GM23338 (cell line): ENCODE results near the gene PCNT. TPM values are rescaled to one million over a fixed set of nuclear protein-coding genes. Genes with fewer than 3 reads are reported as not detected.

Experiments
- ATAC-seq: fragments of 200-7000 bp; cut with Tn5 transposase; 3 replicates; pipeline ENCODE4 v1.9.1; 2020
- DNase-seq: peaks from one replicate; pipeline ENCODE4 v3.0.0-alpha.2; 2015; ENCODE audit warnings: low spot score
- H2AFZ ChIP-seq: fragments of 200-600 bp; sonication (generic); 2 replicates; pipeline ENCODE4 v1.8.0; 2016; ENCODE audit warnings: antibody characterized with exemption, mild to moderate bottlenecking, moderate library complexity
- H3F3A ChIP-seq: fragments of 200-600 bp; sonication (generic); replicated peaks from 2 replicates; pipeline ENCODE4 v1.8.0; 2017; ENCODE audit warnings: antibody characterized with exemption, mixed run types, low read depth
- H3K27ac ChIP-seq: fragments of 200-600 bp; sonication (generic); 2 replicates; pipeline ENCODE4 v1.6.1; 2016; ENCODE audit warnings: low read depth
- H3K27me3 ChIP-seq: fragments of 200-600 bp; sonication (generic); 2 replicates; pipeline ENCODE4 v1.8.0; 2016; ENCODE audit warnings: mild to moderate bottlenecking, mixed run types, moderate library complexity; ENCODE audit not compliant: insufficient read depth
- H3K36me3 ChIP-seq: fragments of 200-600 bp; sonication (generic); 2 replicates; pipeline ENCODE4 v1.8.0; 2016; ENCODE audit warnings: mild to moderate bottlenecking; ENCODE audit not compliant: insufficient read depth
- H3K4me1 ChIP-seq: fragments of 200-600 bp; sonication (generic); 2 replicates; pipeline ENCODE4 v1.8.0; 2016; ENCODE audit warnings: mild to moderate bottlenecking, moderate library complexity; ENCODE audit not compliant: insufficient read depth
- H3K4me2 ChIP-seq: fragments of 200-600 bp; sonication (generic); 2 replicates; pipeline ENCODE4 v1.7.1; 2017; ENCODE audit warnings: mixed run types
- H3K4me3 ChIP-seq: fragments of 200-600 bp; sonication (generic); 2 replicates; pipeline ENCODE4 v1.6.1; 2016; ENCODE audit warnings: mixed run types
- H3K79me2 ChIP-seq: fragments of 200-600 bp; sonication (generic); replicated peaks from 2 replicates; pipeline ENCODE4 v1.8.0; 2017; ENCODE audit warnings: mild to moderate bottlenecking; ENCODE audit not compliant: insufficient read depth
- H3K9me2 ChIP-seq: fragments of 200-600 bp; sonication (generic); 2 replicates; pipeline ENCODE4 v1.8.0; 2017; ENCODE audit not compliant: insufficient read depth
- H4K20me1 ChIP-seq: fragments of 200-600 bp; sonication (generic); replicated peaks from 2 replicates; pipeline ENCODE4 v1.8.0; 2017; ENCODE audit warnings: mild to moderate bottlenecking; ENCODE audit not compliant: insufficient read depth
- H3K27ac Mint-ChIP-seq: 2 replicates; pipeline ENCODE4 v1.8.0; 2020; ENCODE audit warnings: inconsistent platforms, mild to moderate bottlenecking, moderate library complexity, mixed read lengths
- H3K27me3 Mint-ChIP-seq: 3 replicates; pipeline ENCODE4 v1.8.0; 2022; ENCODE audit warnings: low read depth, mild to moderate bottlenecking, moderate library complexity, mixed read lengths, inconsistent platforms; ENCODE audit not compliant: insufficient read depth, poor library complexity
- H3K36me3 Mint-ChIP-seq: 3 replicates; pipeline ENCODE4 v1.8.0; 2021; ENCODE audit warnings: low read depth, mild to moderate bottlenecking, inconsistent platforms, moderate library complexity, mixed read lengths
- H3K4me1 Mint-ChIP-seq: 3 replicates; pipeline ENCODE4 v1.8.0; 2020; ENCODE audit warnings: mild to moderate bottlenecking, inconsistent platforms, mixed read lengths
- H3K4me3 Mint-ChIP-seq: 3 replicates; pipeline ENCODE4 v1.8.0; 2021; ENCODE audit warnings: moderate library complexity, mild to moderate bottlenecking, inconsistent platforms, mixed read lengths
- H3K9me3 Mint-ChIP-seq: 3 replicates; pipeline ENCODE4 v1.8.0; 2020; ENCODE audit warnings: moderate library complexity, mild to moderate bottlenecking, inconsistent platforms, mixed read lengths
- EZH2 ChIP-seq: fragments of 200-600 bp; sonication (generic); IDR thresholded peaks from one replicate; pipeline ENCODE4 v1.8.0; 2017; ENCODE audit warnings: antibody characterized with exemption, mild to moderate bottlenecking, low read depth; ENCODE audit not compliant: unreplicated experiment
- EZH2phosphoT487 ChIP-seq: fragments of 200-600 bp; sonication (generic); IDR thresholded peaks from one replicate; pipeline ENCODE4 v1.8.1; 2018; ENCODE audit warnings: antibody characterized with exemption; ENCODE audit not compliant: unreplicated experiment
- JUNB ChIP-seq: IDR thresholded peaks from one replicate; pipeline ENCODE4 v1.6.1; 2016; ENCODE audit warnings: antibody characterized with exemption; ENCODE audit not compliant: unreplicated experiment
- NANOG ChIP-seq: IDR thresholded peaks from 2 replicates; pipeline ENCODE4 v1.6.1; 2016; ENCODE audit warnings: antibody characterized with exemption, borderline replicate concordance
- POLR2AphosphoS5 ChIP-seq: IDR thresholded peaks from 2 replicates; pipeline ENCODE4 v1.6.1; 2016; ENCODE audit warnings: antibody characterized with exemption, low read depth
- STAT1 ChIP-seq: IDR thresholded peaks from one replicate; pipeline ENCODE4 v1.6.1; 2016; ENCODE audit warnings: antibody characterized with exemption; ENCODE audit not compliant: unreplicated experiment
- ZNF114 ChIP-seq: fragments of 250-450 bp; sonication (Bioruptor Pico); IDR thresholded peaks from 2 replicates; pipeline ENCODE4 v1.5.0; 2020; ENCODE audit warnings: mild to moderate bottlenecking, moderate library complexity
- ZNF331 ChIP-seq: fragments of 250-450 bp; sonication (Bioruptor Pico); IDR thresholded peaks from 2 replicates; pipeline ENCODE4 v1.5.0; 2020; ENCODE audit warnings: low read depth, mild to moderate bottlenecking, moderate library complexity
- polyA plus RNA-seq: library from polyadenylated mRNA; unstranded; fragments of >200 nt; fragmentation: Nextera tagmentation; extraction: Ambion mirVana; gene quantifications from 2 replicates; pipeline ENCODE4 v1.2.1, GENCODE V29; 2016
- total RNA-seq: library from RNA; depleted of rRNA; stranded (reverse); fragments of >200 nt; shearing (Covaris generic); gene quantifications from 2 replicates; pipeline ENCODE4 v1.2.3, GENCODE V29; 2014
- TF ChIP-seq, protein P1 (sequence below), 2 experiments: fragments of 200-600 bp in 1 of 2; sonication (generic) in 1 of 2; conservative IDR thresholded peaks; 2 replicates each; pipeline versions ENCODE4 v1.5.1 to v1.6.1; 2016 to 2017; ENCODE audit warnings: antibody characterized with exemption in 2 of 2, low read depth in 2 of 2, mild to moderate bottlenecking in 2 of 2, moderate library complexity in 1 of 2
- TF ChIP-seq, protein P2 (sequence below): IDR thresholded peaks from 2 replicates; pipeline ENCODE4 v1.6.1; 2016; ENCODE audit warnings: antibody characterized with exemption
- TF ChIP-seq, protein P3 (sequence below): fragments of 250-450 bp; sonication (Bioruptor Pico); IDR thresholded peaks from 2 replicates; pipeline ENCODE4 v1.5.0; 2020; ENCODE audit warnings: mild to moderate bottlenecking, moderate library complexity

PCNT gene
- total and polyA plus RNA-seq, 2 experiments from 2014 or later: 39.6 to 46.1 TPM

DNA sequence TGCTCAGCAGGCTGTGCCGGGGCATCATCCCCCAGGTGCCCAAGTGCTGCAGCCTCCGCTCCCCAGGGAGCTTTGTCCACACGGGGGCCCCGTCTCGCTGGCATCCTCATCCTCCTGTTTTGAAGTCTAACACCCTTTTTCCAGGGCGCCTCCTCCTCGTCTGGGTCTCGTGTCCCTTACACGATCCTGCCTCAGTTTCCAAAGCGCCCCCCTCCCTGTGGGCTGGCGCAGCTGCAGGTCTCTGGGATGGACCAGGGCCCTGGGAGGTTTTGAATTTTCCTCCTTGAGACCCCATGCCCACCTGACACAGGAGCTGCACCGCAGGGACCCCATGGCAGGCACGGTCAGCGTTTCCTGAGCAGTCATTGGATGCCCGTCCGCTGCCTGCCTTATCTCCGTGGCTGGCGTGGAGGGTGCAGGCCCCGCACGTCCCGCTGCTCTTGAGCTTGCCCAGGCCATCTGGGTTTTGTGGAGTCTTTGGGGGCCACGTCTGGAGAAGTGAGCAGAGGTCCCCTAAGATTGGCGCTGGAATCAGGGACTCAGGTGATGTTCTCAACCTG, 97.3 kb downstream of the PCNT start:
- Histone ChIP-seq H4K20me1 (no peaks in the 10 kb centered on the region), H3K9me2 (no peaks in the 10 kb centered on the region), H3K79me2 (no peaks in the 10 kb centered on the region), H3K4me3 (no peak overlapping the region), H2AFZ (no peak overlapping the region), H3K27me3 (no peaks in the 10 kb centered on the region), H3F3A (0 out of 2 replicates have a peak, but pooled peaks cover 6% of the 10 kb centered on the region), H3K36me3 (peaks cover 6% of the 10 kb centered on the region), H3K4me2 (no peak overlapping the region), H3K4me1 (peaks cover 13% of the 10 kb centered on the region), H3K27ac (no peak overlapping the region)
- no peak for TF ChIP-seq JUNB
- TF ChIP-seq, protein P1, sequence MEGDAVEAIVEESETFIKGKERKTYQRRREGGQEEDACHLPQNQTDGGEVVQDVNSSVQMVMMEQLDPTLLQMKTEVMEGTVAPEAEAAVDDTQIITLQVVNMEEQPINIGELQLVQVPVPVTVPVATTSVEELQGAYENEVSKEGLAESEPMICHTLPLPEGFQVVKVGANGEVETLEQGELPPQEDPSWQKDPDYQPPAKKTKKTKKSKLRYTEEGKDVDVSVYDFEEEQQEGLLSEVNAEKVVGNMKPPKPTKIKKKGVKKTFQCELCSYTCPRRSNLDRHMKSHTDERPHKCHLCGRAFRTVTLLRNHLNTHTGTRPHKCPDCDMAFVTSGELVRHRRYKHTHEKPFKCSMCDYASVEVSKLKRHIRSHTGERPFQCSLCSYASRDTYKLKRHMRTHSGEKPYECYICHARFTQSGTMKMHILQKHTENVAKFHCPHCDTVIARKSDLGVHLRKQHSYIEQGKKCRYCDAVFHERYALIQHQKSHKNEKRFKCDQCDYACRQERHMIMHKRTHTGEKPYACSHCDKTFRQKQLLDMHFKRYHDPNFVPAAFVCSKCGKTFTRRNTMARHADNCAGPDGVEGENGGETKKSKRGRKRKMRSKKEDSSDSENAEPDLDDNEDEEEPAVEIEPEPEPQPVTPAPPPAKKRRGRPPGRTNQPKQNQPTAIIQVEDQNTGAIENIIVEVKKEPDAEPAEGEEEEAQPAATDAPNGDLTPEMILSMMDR (conservative IDR thresholded peaks at IDR 0.05; ENCODE audit: low read depth in 2 of 2): peak in 1 of 2 experiments; percentile 31; a peak in 1 of 4 replicates
- no peak overlapping the region for H3K4me3 Mint-ChIP-seq
- H3K9me3 Mint-ChIP-seq: no peaks in the 10 kb centered on the region; the same call in 2 of the 3 replicates
- H3K27me3 Mint-ChIP-seq: peaks cover 15% of the 10 kb centered on the region
- ATAC-seq: no peak
- peaks cover 51% of the 10 kb centered on the region for H3K36me3 Mint-ChIP-seq
- peaks cover 31% of the 10 kb centered on the region for H3K4me1 Mint-ChIP-seq
- no peak overlapping the region; the same call in 1 of the 2 replicates for H3K27ac Mint-ChIP-seq
- DNase-seq: no peak

DNA sequence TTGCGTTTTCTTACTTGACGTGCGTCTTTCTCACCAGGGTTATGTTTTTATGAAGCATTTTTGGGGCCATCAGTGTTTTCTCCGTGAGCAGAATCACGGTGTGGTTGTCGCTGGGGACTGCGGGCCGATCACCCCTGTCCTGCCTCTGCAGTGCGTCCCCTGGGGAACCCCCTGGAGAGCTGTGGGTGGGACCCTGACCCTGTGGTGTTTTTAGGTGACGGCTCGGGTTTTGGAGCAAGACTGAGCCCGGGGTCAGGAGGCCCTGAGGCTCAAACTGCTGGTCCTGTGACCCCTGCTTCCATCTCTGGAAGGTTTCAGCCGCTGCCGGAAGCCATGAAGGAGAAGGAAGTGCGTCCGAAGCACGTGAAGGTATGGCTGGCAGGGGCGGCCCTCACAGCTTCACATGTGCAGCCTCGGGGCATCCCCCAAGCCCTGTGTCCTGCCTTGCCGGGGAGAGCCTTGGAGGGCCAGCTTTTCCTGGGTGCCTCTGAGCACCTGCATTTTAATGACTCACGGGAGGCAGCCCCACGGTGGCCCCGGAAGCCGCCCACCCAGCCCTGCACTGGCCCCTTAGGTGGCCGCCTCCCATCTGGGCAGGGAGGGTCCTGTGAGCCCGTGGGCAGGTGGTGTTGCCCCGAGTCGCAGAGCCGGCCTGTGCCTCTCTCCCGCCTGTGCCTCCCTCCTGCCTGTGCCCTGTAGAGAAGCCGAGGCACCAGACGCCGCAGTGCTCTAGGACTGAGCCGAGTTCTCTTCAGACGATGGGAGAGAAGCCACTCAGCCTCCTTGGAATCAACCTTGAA, 98.0 kb downstream of the PCNT start:
- no peak; the same call in 1 of the 3 replicates for ATAC-seq
- Histone ChIP-seq H3K27me3 (no peaks in the 10 kb centered on the region), H3K4me3 (no peak overlapping the region), H4K20me1 (no peaks in the 10 kb centered on the region), H2AFZ (no peak overlapping the region), H3K36me3 (peaks cover 6% of the 10 kb centered on the region; the same call in 1 of the 2 replicates), H3K79me2 (no peaks in the 10 kb centered on the region), H3K9me2 (no peaks in the 10 kb centered on the region), H3K4me2 (no peak overlapping the region), H3K4me1 (peaks cover 13% of the 10 kb centered on the region), H3F3A (0 out of 2 replicates have a peak, but pooled peaks cover 6% of the 10 kb centered on the region), H3K27ac (peak overlapping the region; percentile 70; the same call in 1 of the 2 replicates)
- H3K4me1 Mint-ChIP-seq: peaks cover 31% of the 10 kb centered on the region
- no peak overlapping the region for H3K4me3 Mint-ChIP-seq
- peaks cover 15% of the 10 kb centered on the region for H3K27me3 Mint-ChIP-seq
- peak overlapping the region; percentile 91 for H3K27ac Mint-ChIP-seq
- no peak for DNase-seq
- no peaks in the 10 kb centered on the region; the same call in 2 of the 3 replicates for H3K9me3 Mint-ChIP-seq
- peaks cover 50% of the 10 kb centered on the region for H3K36me3 Mint-ChIP-seq
- TF ChIP-seq POLR2AphosphoS5 (no peak), ZNF331 (CRISPR knock-in tag) (no peak), EZH2phosphoT487 (no peak), NANOG (no peak), EZH2 (no peak), STAT1 (no peak), ZNF114 (CRISPR knock-in tag) (no peak)
- TF ChIP-seq, protein P2, sequence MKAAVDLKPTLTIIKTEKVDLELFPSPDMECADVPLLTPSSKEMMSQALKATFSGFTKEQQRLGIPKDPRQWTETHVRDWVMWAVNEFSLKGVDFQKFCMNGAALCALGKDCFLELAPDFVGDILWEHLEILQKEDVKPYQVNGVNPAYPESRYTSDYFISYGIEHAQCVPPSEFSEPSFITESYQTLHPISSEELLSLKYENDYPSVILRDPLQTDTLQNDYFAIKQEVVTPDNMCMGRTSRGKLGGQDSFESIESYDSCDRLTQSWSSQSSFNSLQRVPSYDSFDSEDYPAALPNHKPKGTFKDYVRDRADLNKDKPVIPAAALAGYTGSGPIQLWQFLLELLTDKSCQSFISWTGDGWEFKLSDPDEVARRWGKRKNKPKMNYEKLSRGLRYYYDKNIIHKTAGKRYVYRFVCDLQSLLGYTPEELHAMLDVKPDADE: no peak
- TF ChIP-seq, protein P3, sequence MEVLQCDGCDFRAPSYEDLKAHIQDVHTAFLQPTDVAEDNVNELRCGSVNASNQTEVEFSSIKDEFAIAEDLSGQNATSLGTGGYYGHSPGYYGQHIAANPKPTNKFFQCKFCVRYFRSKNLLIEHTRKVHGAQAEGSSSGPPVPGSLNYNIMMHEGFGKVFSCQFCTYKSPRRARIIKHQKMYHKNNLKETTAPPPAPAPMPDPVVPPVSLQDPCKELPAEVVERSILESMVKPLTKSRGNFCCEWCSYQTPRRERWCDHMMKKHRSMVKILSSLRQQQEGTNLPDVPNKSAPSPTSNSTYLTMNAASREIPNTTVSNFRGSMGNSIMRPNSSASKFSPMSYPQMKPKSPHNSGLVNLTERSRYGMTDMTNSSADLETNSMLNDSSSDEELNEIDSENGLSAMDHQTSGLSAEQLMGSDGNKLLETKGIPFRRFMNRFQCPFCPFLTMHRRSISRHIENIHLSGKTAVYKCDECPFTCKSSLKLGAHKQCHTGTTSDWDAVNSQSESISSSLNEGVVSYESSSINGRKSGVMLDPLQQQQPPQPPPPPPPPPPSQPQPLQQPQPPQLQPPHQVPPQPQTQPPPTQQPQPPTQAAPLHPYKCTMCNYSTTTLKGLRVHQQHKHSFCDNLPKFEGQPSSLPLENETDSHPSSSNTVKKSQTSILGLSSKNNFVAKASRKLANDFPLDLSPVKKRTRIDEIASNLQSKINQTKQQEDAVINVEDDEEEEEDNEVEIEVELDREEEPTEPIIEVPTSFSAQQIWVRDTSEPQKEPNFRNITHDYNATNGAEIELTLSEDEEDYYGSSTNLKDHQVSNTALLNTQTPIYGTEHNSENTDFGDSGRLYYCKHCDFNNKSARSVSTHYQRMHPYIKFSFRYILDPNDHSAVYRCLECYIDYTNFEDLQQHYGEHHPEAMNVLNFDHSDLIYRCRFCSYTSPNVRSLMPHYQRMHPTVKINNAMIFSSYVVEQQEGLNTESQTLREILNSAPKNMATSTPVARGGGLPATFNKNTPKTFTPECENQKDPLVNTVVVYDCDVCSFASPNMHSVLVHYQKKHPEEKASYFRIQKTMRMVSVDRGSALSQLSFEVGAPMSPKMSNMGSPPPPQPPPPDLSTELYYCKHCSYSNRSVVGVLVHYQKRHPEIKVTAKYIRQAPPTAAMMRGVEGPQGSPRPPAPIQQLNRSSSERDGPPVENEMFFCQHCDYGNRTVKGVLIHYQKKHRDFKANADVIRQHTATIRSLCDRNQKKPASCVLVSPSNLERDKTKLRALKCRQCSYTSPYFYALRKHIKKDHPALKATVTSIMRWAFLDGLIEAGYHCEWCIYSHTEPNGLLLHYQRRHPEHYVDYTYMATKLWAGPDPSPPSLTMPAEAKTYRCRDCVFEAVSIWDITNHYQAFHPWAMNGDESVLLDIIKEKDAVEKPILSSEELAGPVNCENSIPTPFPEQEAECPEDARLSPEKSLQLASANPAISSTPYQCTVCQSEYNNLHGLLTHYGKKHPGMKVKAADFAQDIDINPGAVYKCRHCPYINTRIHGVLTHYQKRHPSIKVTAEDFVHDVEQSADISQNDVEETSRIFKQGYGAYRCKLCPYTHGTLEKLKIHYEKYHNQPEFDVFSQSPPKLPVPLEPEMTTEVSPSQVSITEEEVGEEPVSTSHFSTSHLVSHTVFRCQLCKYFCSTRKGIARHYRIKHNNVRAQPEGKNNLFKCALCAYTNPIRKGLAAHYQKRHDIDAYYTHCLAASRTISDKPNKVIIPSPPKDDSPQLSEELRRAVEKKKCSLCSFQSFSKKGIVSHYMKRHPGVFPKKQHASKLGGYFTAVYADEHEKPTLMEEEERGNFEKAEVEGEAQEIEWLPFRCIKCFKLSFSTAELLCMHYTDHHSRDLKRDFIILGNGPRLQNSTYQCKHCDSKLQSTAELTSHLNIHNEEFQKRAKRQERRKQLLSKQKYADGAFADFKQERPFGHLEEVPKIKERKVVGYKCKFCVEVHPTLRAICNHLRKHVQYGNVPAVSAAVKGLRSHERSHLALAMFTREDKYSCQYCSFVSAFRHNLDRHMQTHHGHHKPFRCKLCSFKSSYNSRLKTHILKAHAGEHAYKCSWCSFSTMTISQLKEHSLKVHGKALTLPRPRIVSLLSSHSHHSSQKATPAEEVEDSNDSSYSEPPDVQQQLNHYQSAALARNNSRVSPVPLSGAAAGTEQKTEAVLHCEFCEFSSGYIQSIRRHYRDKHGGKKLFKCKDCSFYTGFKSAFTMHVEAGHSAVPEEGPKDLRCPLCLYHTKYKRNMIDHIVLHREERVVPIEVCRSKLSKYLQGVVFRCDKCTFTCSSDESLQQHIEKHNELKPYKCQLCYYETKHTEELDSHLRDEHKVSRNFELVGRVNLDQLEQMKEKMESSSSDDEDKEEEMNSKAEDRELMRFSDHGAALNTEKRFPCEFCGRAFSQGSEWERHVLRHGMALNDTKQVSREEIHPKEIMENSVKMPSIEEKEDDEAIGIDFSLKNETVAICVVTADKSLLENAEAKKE (CRISPR knock-in tag): no peak
